ENCODE measurements around the gene MITF.

GRCh38 chr3:69767571-69767970 is 28.3 kb downstream of the MITF start:
- TF ChIP-seq CTCF (IDR thresholded peaks at IDR 0.05 in 2 of 3, conservative IDR thresholded peaks at IDR 0.05 in 1 of 3; ENCODE audit: borderline replicate concordance in 1 of 3, insufficient read depth in 1 of 3, low read depth in 2 of 3, low read length in 2 of 3) (no peak), POLR2A (IDR thresholded peaks at IDR 0.05; ENCODE audit: borderline replicate concordance, extremely low read depth, insufficient read depth, insufficient read length) (no peak), POLR2AphosphoS5 (IDR thresholded peaks at IDR 0.05; ENCODE audit: low read depth, low read length) (no peak), EZH2phosphoT487 (IDR thresholded peaks at IDR 0.05; ENCODE audit: borderline replicate concordance) (no peak), EGR1 (IDR thresholded peaks at IDR 0.05; ENCODE audit: low read depth) (no peak), JUND (IDR thresholded peaks at IDR 0.05) (no peak), TCF7L2 (IDR thresholded peaks at IDR 0.05; ENCODE audit: borderline replicate concordance, extremely low read depth, insufficient read depth, insufficient read length) (no peak), RAD21 (IDR thresholded peaks at IDR 0.05; ENCODE audit: low read depth) (no peak), SP1 (IDR thresholded peaks at IDR 0.05; ENCODE audit: low read depth) (no peak), SIN3A (IDR thresholded peaks at IDR 0.05; ENCODE audit: low read depth) (no peak), FOSL1 (IDR thresholded peaks at IDR 0.05; ENCODE audit: low read depth) (no peak), YY1 (IDR thresholded peaks at IDR 0.05; ENCODE audit: extremely low read depth, insufficient replicate concordance, low read depth, low read length) (no peak)
- TF ChIP-seq, protein P1, sequence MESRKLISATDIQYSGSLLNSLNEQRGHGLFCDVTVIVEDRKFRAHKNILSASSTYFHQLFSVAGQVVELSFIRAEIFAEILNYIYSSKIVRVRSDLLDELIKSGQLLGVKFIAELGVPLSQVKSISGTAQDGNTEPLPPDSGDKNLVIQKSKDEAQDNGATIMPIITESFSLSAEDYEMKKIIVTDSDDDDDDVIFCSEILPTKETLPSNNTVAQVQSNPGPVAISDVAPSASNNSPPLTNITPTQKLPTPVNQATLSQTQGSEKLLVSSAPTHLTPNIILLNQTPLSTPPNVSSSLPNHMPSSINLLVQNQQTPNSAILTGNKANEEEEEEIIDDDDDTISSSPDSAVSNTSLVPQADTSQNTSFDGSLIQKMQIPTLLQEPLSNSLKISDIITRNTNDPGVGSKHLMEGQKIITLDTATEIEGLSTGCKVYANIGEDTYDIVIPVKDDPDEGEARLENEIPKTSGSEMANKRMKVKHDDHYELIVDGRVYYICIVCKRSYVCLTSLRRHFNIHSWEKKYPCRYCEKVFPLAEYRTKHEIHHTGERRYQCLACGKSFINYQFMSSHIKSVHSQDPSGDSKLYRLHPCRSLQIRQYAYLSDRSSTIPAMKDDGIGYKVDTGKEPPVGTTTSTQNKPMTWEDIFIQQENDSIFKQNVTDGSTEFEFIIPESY (IDR thresholded peaks at IDR 0.05; ENCODE audit: extremely low read depth, insufficient replicate concordance, low read length), result no peak
- TF ChIP-seq, protein P2, sequence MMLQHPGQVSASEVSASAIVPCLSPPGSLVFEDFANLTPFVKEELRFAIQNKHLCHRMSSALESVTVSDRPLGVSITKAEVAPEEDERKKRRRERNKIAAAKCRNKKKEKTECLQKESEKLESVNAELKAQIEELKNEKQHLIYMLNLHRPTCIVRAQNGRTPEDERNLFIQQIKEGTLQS (IDR thresholded peaks at IDR 0.05), result no peak

Data from HCT116 (cell line).